Spleen (tissue), 7 donors: ENCODE data around the gene FAM234B.

ENCODE experiments used
- CTCF ChIP-seq, 11 experiments: fragments of 200-600 bp in 7 of 11; fragments of 450-650 bp in 4 of 11; sonication (generic) in 4 of 11; IDR thresholded peaks in 8 of 11; conservative IDR thresholded peaks in 3 of 11; 1 replicate in 7 of 11; 2 replicates in 4 of 11; pipeline versions ENCODE4 v1.4.0 to v1.8.0; 2016 to 2021; ENCODE audit warnings: antibody characterized with exemption in 11 of 11, inconsistent platforms in 4 of 11, mild to moderate bottlenecking in 1 of 11
- POLR2AphosphoS5 ChIP-seq, 3 donors: sonication (generic); formaldehyde crosslinking; IDR thresholded peaks; one replicate each; pipeline ENCODE4 v1.5.1; 2017; ENCODE audit warnings: antibody characterized with exemption in 3 of 3
- donor health status: DM: no; HTN: no; CAD: no; lungs with moderate emphysema.
- donor health status: DM: no; HTN: no; CAD: no.
- donor health status: DM: no; HTN: no; CAD: no.

GRCh38 chr12:13024531-13024916 lies 19.7 kb upstream of the FAM234B start:
- TF ChIP-seq CTCF (IDR thresholded peaks at IDR 0.05 in 8 of 11, conservative IDR thresholded peaks at IDR 0.05 in 3 of 11) = no peak
- no peak for TF ChIP-seq POLR2AphosphoS5 (IDR thresholded peaks at IDR 0.05)
